Measurements from ENCODE around the gene CAMSAP3. TPM values are rescaled to one million over a fixed set of nuclear protein-coding genes. Genes with fewer than 3 reads are reported as not detected.

The CAMSAP3 gene
- polyA plus RNA-seq, 1 of the 3 experiments (the other 2 are of a cell fraction), result 0.08 TPM

- POLR2A ChIA-PET, result no interaction called here
- H3K9me3 ChIP-seq, result no peaks in the 10 kb centered on the region
- H2AFZ ChIP-seq (ENCODE audit: low read depth), result no peak overlapping the region
- no peaks in the 10 kb centered on the region for H3K36me3 ChIP-seq (replicated peaks in 1 of 2; ENCODE audit: control insufficient read depth in 1 of 2, insufficient read depth in 2 of 2, low read length in 1 of 2)
- peaks cover 0 to 4% of the 10 kb centered on the region in 2 experiments; a peak in 1 of 4 replicates for H3K4me1 ChIP-seq (ENCODE audit: control insufficient read depth in 1 of 2, insufficient read depth in 2 of 2, low read depth in 1 of 2, low read length in 1 of 2)
- H3K27ac ChIP-seq (ENCODE audit: low read depth in 2 of 2, low read length in 1 of 2), result no peak overlapping the region
- TF ChIP-seq, protein P1, sequence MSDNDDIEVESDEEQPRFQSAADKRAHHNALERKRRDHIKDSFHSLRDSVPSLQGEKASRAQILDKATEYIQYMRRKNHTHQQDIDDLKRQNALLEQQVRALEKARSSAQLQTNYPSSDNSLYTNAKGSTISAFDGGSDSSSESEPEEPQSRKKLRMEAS (IDR thresholded peaks at IDR 0.05; ENCODE audit: low read depth), result no peak
- TF ChIP-seq, protein P2, sequence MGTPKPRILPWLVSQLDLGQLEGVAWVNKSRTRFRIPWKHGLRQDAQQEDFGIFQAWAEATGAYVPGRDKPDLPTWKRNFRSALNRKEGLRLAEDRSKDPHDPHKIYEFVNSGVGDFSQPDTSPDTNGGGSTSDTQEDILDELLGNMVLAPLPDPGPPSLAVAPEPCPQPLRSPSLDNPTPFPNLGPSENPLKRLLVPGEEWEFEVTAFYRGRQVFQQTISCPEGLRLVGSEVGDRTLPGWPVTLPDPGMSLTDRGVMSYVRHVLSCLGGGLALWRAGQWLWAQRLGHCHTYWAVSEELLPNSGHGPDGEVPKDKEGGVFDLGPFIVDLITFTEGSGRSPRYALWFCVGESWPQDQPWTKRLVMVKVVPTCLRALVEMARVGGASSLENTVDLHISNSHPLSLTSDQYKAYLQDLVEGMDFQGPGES (IDR thresholded peaks at IDR 0.05; ENCODE audit: low read depth, low read length), result no peak
- TF ChIP-seq TCF12 (IDR thresholded peaks at IDR 0.05), result no peak
- no peak for TF ChIP-seq NRF1 (IDR thresholded peaks at IDR 0.05; ENCODE audit: low read depth, low read length)
- TF ChIP-seq JUND (IDR thresholded peaks at IDR 0.05), result no peak
- no peak for TF ChIP-seq POLR2AphosphoS5 (IDR thresholded peaks at IDR 0.05; ENCODE audit: low read depth, low read length)
- no peak for TF ChIP-seq FOXJ3 (CRISPR knock-in tag; IDR thresholded peaks at IDR 0.05)
- no peak for TF ChIP-seq CHD2 (IDR thresholded peaks at IDR 0.05; ENCODE audit: low read length, partially characterized antibody)
- TF ChIP-seq, protein P3, sequence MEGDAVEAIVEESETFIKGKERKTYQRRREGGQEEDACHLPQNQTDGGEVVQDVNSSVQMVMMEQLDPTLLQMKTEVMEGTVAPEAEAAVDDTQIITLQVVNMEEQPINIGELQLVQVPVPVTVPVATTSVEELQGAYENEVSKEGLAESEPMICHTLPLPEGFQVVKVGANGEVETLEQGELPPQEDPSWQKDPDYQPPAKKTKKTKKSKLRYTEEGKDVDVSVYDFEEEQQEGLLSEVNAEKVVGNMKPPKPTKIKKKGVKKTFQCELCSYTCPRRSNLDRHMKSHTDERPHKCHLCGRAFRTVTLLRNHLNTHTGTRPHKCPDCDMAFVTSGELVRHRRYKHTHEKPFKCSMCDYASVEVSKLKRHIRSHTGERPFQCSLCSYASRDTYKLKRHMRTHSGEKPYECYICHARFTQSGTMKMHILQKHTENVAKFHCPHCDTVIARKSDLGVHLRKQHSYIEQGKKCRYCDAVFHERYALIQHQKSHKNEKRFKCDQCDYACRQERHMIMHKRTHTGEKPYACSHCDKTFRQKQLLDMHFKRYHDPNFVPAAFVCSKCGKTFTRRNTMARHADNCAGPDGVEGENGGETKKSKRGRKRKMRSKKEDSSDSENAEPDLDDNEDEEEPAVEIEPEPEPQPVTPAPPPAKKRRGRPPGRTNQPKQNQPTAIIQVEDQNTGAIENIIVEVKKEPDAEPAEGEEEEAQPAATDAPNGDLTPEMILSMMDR (IDR thresholded peaks at IDR 0.05), result no peak
- TF ChIP-seq RXRA (IDR thresholded peaks at IDR 0.05; ENCODE audit: borderline replicate concordance, low read depth), result no peak
- no peak for TF ChIP-seq TEAD4 (IDR thresholded peaks at IDR 0.05; ENCODE audit: borderline replicate concordance, insufficient read depth)
- TF ChIP-seq NFIC (IDR thresholded peaks at IDR 0.05; ENCODE audit: borderline replicate concordance), result no peak
- TF ChIP-seq RFX5 (IDR thresholded peaks at IDR 0.05; ENCODE audit: low read length), result no peak
- TF ChIP-seq MEF2A (IDR thresholded peaks at IDR 0.05; ENCODE audit: borderline replicate concordance, low read depth), result no peak
- no peak for TF ChIP-seq EZH2phosphoT487 (IDR thresholded peaks at IDR 0.05; ENCODE audit: borderline replicate concordance, low read depth)
- TF ChIP-seq YY1 (IDR thresholded peaks at IDR 0.05; ENCODE audit: low read depth), result no peak
- no peak for TF ChIP-seq SMC3 (IDR thresholded peaks at IDR 0.05; ENCODE audit: low read depth, low read length)
- TF ChIP-seq PBX3 (IDR thresholded peaks at IDR 0.05), result no peak
- H3K9ac ChIP-seq, result no peak overlapping the region
- no peaks in the 10 kb centered on the region for H4K20me1 ChIP-seq (ENCODE audit: insufficient read depth)
- 69% methylated on average over 13 of the region's 13 CpGs for WGBS (ENCODE audit: low lambda C conversion rate)
- H3K4me2 ChIP-seq, result no peak overlapping the region
- no peaks in the 10 kb centered on the region for H3K9me2 ChIP-seq
- no peak for DNase-seq
- no peaks in the 10 kb centered on the region for H3K79me2 ChIP-seq (ENCODE audit: insufficient read depth)
- CTCF ChIA-PET, result interaction anchor here (1.2 to 1.3 kb wide), 2 partner anchors 41 to 72 kb away, joined by 3 to 4 read pairs; partner anchors contain the start of gene TRAPPC5
- H3K4me3 ChIP-seq (ENCODE audit: low read depth in 2 of 2, low read length in 1 of 2), result no peak overlapping the region
- H3F3A ChIP-seq (replicated peaks; ENCODE audit: insufficient read depth), result peaks cover 4% of the 10 kb centered on the region
- H3K27me3 ChIP-seq (ENCODE audit: insufficient read depth), result peaks cover 34% of the 10 kb centered on the region
Observed at GRCh38 chr19:7639863-7640348, 44.2 kb downstream of the CAMSAP3 start.

Measured in SK-N-SH (cell line).